A549 (cell line): Measurements from ENCODE around the gene LAMC1. TPM values are rescaled to one million over a fixed set of nuclear protein-coding genes. Genes with fewer than 3 reads are reported as not detected.

Experiments
- ATAC-seq, 2 experiments: fragments of 200-7000 bp in 1 of 2; fragments of >200 bp in 1 of 2; cut with Nextera tagmentation in 1 of 2; cut with Tn5 transposase in 1 of 2; 3 replicates each; pipeline versions ENCODE4 v1.8.0 to v1.9.1; 2018 to 2020; ENCODE audit warnings: mild to moderate bottlenecking in 1 of 2, moderate library complexity in 1 of 2
- CTCF ChIA-PET: fragments of 300-600 bp; sonication (Branson Sonifier 250); formaldehyde crosslinking; extraction: SDS; loops from one replicate; lab custom pipeline; 2021; ENCODE audit warnings: antibody characterized with exemption, inconsistent platforms; lab: Yijun Ruan, JAX
- POLR2A ChIA-PET: fragments of 350-600 bp; formaldehyde crosslinking; extraction: SDS; loops from one replicate; lab custom pipeline; 2021; ENCODE audit warnings: antibody characterized with exemption, inconsistent platforms; lab: Yijun Ruan, JAX
- DNase-seq, 2 experiments: peaks; one replicate each; pipeline versions ENCODE4 v3.0.0 to v3.0.0-alpha.2; 2011 to 2016; ENCODE audit warnings: low read depth in 1 of 2, low spot score in 1 of 2
- FAIRE-seq: peaks from 2 replicates; lab custom pipeline; 2011; peaks lifted over from hg19 to GRCh38; lab: Jason Lieb, UNC
- H3K27ac ChIP-seq, 2 experiments: fragments of >200 bp; sonication (Bioruptor Twin); formaldehyde crosslinking; 3 replicates each; pipeline ENCODE4 v1.5.1; 2016 to 2017
- H3K4me1 ChIP-seq: fragments of >200 bp; sonication (Bioruptor Twin); formaldehyde crosslinking; 3 replicates; pipeline ENCODE4 v1.6.1; 2016
- H3K4me2 ChIP-seq: fragments of >200 bp; sonication (Bioruptor Twin); formaldehyde crosslinking; 3 replicates; pipeline ENCODE4 v1.6.1; 2016
- H3K4me3 ChIP-seq: fragments of >200 bp; sonication (Bioruptor Twin); formaldehyde crosslinking; 3 replicates; pipeline ENCODE4 v1.5.1; 2016
- H3K9me3 ChIP-seq: fragments of >200 bp; sonication (Bioruptor Twin); formaldehyde crosslinking; 3 replicates; pipeline ENCODE4 v1.6.1; 2016
- CEBPB ChIP-seq, 2 experiments: fragments of >200 bp in 1 of 2; sonication (Bioruptor Twin) in 1 of 2; formaldehyde crosslinking in 1 of 2; IDR thresholded peaks; 2 replicates each; pipeline ENCODE4 v1.6.1; 2012 to 2016
- EHMT2 ChIP-seq: fragments of 200-600 bp; sonication (generic); IDR thresholded peaks from 2 replicates; pipeline ENCODE4 v1.6.1; 2016; ENCODE audit warnings: antibody characterized with exemption, low read depth, mild to moderate bottlenecking, moderate library complexity
- EP300 ChIP-seq, 2 experiments: fragments of >200 bp; sonication (Bioruptor Twin); formaldehyde crosslinking; IDR thresholded peaks; 2 replicates in 1 of 2; 3 replicates in 1 of 2; pipeline ENCODE4 v1.6.1; 2016 to 2017
- ESRRA ChIP-seq: fragments of 150-350 bp; IDR thresholded peaks from 2 replicates; pipeline ENCODE4 v1.6.1; 2014; ENCODE audit warnings: mild to moderate bottlenecking, low read length, borderline replicate concordance
- FOSB ChIP-seq: fragments of 250-450 bp; sonication (Bioruptor Pico); IDR thresholded peaks from 2 replicates; pipeline ENCODE4 v1.5.0; 2020; ENCODE audit warnings: mild to moderate bottlenecking, moderate library complexity
- FOSL2 ChIP-seq, 2 experiments: fragments of 450-650 bp in 1 of 2; fragments of >200 bp in 1 of 2; sonication (Bioruptor Twin) in 1 of 2; formaldehyde crosslinking; IDR thresholded peaks; 2 replicates each; pipeline versions ENCODE4 v1.5.0 to v1.6.1; 2016 to 2020; ENCODE audit warnings: mild to moderate bottlenecking in 1 of 2, moderate library complexity in 1 of 2
- GATA3 ChIP-seq: IDR thresholded peaks from 2 replicates; pipeline ENCODE4 v1.6.1; 2012; ENCODE audit warnings: borderline replicate concordance
- HDAC2 ChIP-seq: fragments of 200-600 bp; sonication (generic); IDR thresholded peaks from 2 replicates; pipeline ENCODE4 v1.6.1; 2016
- JUN ChIP-seq, 2 experiments: fragments of >200 bp; sonication (Bioruptor Twin); formaldehyde crosslinking; IDR thresholded peaks; 2 replicates in 1 of 2; 3 replicates in 1 of 2; pipeline ENCODE4 v1.6.1; 2016 to 2017
- JUNB ChIP-seq: fragments of >200 bp; sonication (Bioruptor Twin); formaldehyde crosslinking; IDR thresholded peaks from 2 replicates; pipeline ENCODE4 v1.6.1; 2016
- KDM1A ChIP-seq: fragments of 200-600 bp; sonication (generic); IDR thresholded peaks from 2 replicates; pipeline ENCODE4 v1.6.1; 2016; ENCODE audit warnings: low read depth, mild to moderate bottlenecking
- NFE2L2 ChIP-seq: fragments of 150-350 bp; conservative IDR thresholded peaks from 2 replicates; pipeline ENCODE4 v1.6.1; 2014; ENCODE audit warnings: low read length
- NPAS2 ChIP-seq: fragments of 250-450 bp; sonication (Bioruptor Pico); IDR thresholded peaks from 2 replicates; pipeline ENCODE4 v1.8.0; 2022; ENCODE audit warnings: mild to moderate bottlenecking, moderate library complexity, borderline replicate concordance
- RAD21 ChIP-seq, 2 experiments: fragments of >200 bp in 1 of 2; sonication (Bioruptor Twin) in 1 of 2; formaldehyde crosslinking in 1 of 2; IDR thresholded peaks in 1 of 2; conservative IDR thresholded peaks in 1 of 2; 2 replicates in 1 of 2; 3 replicates in 1 of 2; pipeline ENCODE4 v1.6.1; 2012 to 2018; ENCODE audit warnings: inconsistent platforms in 1 of 2
- RFX5 ChIP-seq: fragments of 450-650 bp; IDR thresholded peaks from 2 replicates; pipeline ENCODE4 v1.7.1; 2014; ENCODE audit warnings: antibody characterized with exemption, mild to moderate bottlenecking, moderate library complexity
- SREBF2 ChIP-seq: fragments of 450-650 bp; IDR thresholded peaks from 2 replicates; pipeline ENCODE4 v1.6.1; 2014; ENCODE audit warnings: mild to moderate bottlenecking, moderate library complexity
- ZFP36 ChIP-seq: fragments of 450-650 bp; IDR thresholded peaks from 2 replicates; pipeline ENCODE4 v1.6.1; 2014; ENCODE audit warnings: borderline replicate concordance; ENCODE audit not compliant: partially characterized antibody
- ZNF302 ChIP-seq: fragments of 250-450 bp; sonication (Bioruptor Pico); IDR thresholded peaks from 2 replicates; pipeline ENCODE4 v1.9.0; 2021; ENCODE audit warnings: inconsistent platforms, mild to moderate bottlenecking, moderate library complexity
- WGBS: methylation state at CpG from one replicate; pipeline ENCODE4 v1.1.6; 2017; ENCODE audit errors: missing lambda C conversion rate; 5-methylcytosine and 5-hydroxymethylcytosine counted together
- polyA plus RNA-seq, 4 experiments: library from polyadenylated mRNA; depleted of rRNA in 3 of 4; stranded (reverse); fragments of >200 nt; fragmentation: RNase III in 1 of 4; extraction: RNeasy Plus Mini Kit Qiagen cat#74134 plus additional on column Dnase treatment in 1 of 4; gene quantifications; 2 replicates in 3 of 4; 3 replicates in 1 of 4; pipeline ENCODE4 v1.2.3, GENCODE V29; 2011 to 2017
- TF ChIP-seq, protein P1 (sequence below): IDR thresholded peaks from 2 replicates; pipeline ENCODE4 v1.6.1; 2012
- TF ChIP-seq, protein P2 (sequence below): fragments of 250-450 bp; sonication (Bioruptor Pico); IDR thresholded peaks from 2 replicates; pipeline ENCODE4 v1.5.0; 2020; ENCODE audit warnings: low read depth, mild to moderate bottlenecking, moderate library complexity
- TF ChIP-seq, protein P3 (sequence below): fragments of 450-650 bp; IDR thresholded peaks from 2 replicates; pipeline ENCODE4 v1.6.1; 2014; ENCODE audit warnings: antibody characterized with exemption

LAMC1 gene
- polyA plus RNA-seq, 2 of the 4 experiments (the other 2 are of a cell fraction), result 93.7 to 152 TPM

DNA sequence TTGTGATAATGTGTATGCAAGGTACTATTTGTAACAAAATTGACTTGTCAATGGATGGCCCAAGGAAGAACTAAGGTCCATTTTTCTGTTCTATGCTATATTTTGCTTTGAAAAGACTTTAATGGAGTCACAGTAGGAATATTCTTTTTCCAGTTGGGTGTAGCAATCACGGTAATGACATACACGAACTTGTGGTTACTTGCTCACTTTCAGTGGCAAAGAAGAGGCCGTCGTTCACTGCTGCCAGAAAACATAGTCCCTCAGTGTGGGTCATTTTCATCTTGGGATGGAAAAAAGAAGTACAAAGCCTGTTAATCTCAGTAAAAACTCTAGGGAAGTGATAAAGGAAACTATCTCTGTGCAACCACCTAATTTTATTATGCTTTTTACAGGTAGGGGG, 115.1 kb downstream of the LAMC1 start:
- FAIRE-seq (no peak), DNase-seq (no peak), ATAC-seq (no peak)
- POLR2A ChIA-PET, result no interaction called here
- WGBS, result 85% methylated on average over 4 of the region's 4 CpGs
- CTCF ChIA-PET, result no interaction called here
- no peak overlapping the region for H3K4me3 ChIP-seq
- H3K9me3 ChIP-seq, result no peaks in the 10 kb centered on the region
- H3K4me2 ChIP-seq, result peak overlapping the region; percentile 85; the same call in 1 of the 3 replicates
- H3K4me1 ChIP-seq, result peaks cover 29% of the 10 kb centered on the region
- TF ChIP-seq, protein P1, sequence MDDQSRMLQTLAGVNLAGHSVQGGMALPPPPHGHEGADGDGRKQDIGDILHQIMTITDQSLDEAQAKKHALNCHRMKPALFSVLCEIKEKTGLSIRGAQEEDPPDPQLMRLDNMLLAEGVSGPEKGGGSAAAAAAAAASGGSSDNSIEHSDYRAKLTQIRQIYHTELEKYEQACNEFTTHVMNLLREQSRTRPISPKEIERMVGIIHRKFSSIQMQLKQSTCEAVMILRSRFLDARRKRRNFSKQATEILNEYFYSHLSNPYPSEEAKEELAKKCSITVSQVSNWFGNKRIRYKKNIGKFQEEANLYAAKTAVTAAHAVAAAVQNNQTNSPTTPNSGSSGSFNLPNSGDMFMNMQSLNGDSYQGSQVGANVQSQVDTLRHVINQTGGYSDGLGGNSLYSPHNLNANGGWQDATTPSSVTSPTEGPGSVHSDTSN, result no peak
- TF ChIP-seq, protein P2, sequence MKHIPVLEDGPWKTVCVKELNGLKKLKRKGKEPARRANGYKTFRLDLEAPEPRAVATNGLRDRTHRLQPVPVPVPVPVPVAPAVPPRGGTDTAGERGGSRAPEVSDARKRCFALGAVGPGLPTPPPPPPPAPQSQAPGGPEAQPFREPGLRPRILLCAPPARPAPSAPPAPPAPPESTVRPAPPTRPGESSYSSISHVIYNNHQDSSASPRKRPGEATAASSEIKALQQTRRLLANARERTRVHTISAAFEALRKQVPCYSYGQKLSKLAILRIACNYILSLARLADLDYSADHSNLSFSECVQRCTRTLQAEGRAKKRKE (CRISPR knock-in tag), result no peak
- TF ChIP-seq ZFP36, result no peak
- no peak for TF ChIP-seq RFX5
- no peak for TF ChIP-seq NPAS2 (CRISPR knock-in tag)
- no peak for TF ChIP-seq ZNF302 (CRISPR knock-in tag)
- no peak for TF ChIP-seq FOSB (CRISPR knock-in tag)
- TF ChIP-seq ESRRA, result no peak
- H3K27ac ChIP-seq, result peak overlapping the region; percentile 70 to 76; a peak in 5 of 6 replicates

DNA sequence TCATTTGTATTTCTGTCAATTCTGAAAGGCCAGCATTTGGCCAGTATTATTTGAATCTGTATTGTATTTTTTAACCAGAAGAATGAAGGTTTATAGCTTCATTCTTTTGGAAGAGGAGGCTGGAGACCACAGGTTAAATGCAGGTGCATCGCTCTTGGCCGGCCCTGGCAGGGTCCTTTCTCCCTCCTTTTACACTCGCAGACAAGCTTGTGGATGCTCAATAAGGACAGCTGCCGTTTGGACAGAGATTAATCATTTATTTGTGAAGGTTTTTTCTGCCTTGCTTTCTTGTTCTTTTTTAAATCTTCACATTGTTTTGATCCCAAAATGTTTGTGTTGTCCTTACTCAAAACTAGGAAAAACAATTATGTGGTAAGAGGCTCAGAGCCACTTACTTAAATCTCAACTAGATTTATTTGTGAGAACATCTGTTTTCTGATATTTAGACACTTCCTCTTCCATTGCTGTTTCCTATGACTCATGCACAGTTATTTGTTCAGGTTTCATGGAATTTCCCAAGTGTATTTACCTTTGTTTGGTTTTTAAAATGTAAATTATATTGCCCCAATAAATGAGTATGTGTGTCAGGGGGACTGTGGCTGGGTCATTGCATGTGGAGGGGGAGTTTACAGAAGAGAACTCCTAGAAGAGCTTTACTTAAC, 116.2 kb downstream of the LAMC1 start:
- H3K4me3 ChIP-seq, result peak overlapping the region; percentile 8; the same call in 1 of the 3 replicates
- H3K9me3 ChIP-seq, result no peaks in the 10 kb centered on the region
- ChIA-PET POLR2A (interaction anchor here (0.6 to 1.3 kb wide), 2 partner anchors 20 to 42 kb away, joined by 3 read pairs; no protein-coding TSS in a partner anchor), CTCF (interaction anchor here (1.6 to 2.7 kb wide), 2 partner anchors 96 to 177 kb away, joined by 5 to 8 read pairs; no protein-coding TSS in a partner anchor)
- ATAC-seq (peak in 1 of 2 experiments; percentile 73; a peak in 3 of 6 replicates), FAIRE-seq (no peak), DNase-seq (peak; percentile 40 to 64)
- peak overlapping the region; percentile 85 for H3K4me2 ChIP-seq
- peak overlapping the region; percentile 70 to 76 for H3K27ac ChIP-seq
- WGBS, result 3% methylated on average over 4 of the region's 4 CpGs
- TF ChIP-seq JUN (IDR thresholded peaks at IDR 0.05) (no peak; a peak in 1 of 5 replicates), JUNB (peak; percentile 75), CEBPB (IDR thresholded peaks at IDR 0.05) (peak; percentile 49 to 58; a peak in 2 of 4 replicates), EHMT2 (no peak), HDAC2 (no peak), KDM1A (no peak), NFE2L2 (no peak), ZNF302 (CRISPR knock-in tag) (no peak), GATA3 (peak; percentile 77; the same call in 1 of the 2 replicates), RAD21 (conservative IDR thresholded peaks at IDR 0.05 in 1 of 2, IDR thresholded peaks at IDR 0.05 in 1 of 2) (peak in 1 of 2 experiments; percentile 28; a peak in 2 of 5 replicates), SREBF2 (no peak), FOSL2 (IDR thresholded peaks at IDR 0.05) (peak; percentile 78), FOSL2 (CRISPR knock-in tag; IDR thresholded peaks at IDR 0.05) (peak; percentile 96), EP300 (IDR thresholded peaks at IDR 0.05) (peak in 1 of 2 experiments; percentile 32; a peak in 1 of 5 replicates)
- TF ChIP-seq, protein P3, sequence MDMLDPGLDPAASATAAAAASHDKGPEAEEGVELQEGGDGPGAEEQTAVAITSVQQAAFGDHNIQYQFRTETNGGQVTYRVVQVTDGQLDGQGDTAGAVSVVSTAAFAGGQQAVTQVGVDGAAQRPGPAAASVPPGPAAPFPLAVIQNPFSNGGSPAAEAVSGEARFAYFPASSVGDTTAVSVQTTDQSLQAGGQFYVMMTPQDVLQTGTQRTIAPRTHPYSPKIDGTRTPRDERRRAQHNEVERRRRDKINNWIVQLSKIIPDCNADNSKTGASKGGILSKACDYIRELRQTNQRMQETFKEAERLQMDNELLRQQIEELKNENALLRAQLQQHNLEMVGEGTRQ, result no peak
- peaks cover 29% of the 10 kb centered on the region for H3K4me1 ChIP-seq
